Gastroesophageal sphincter (tissue), 3 donors: Measurements from ENCODE around the gene PPP2R2B.

Experiments
- CTCF ChIP-seq, 4 experiments: fragments of 200-600 bp in 2 of 4; fragments of 450-650 bp in 2 of 4; sonication (generic) in 1 of 4; IDR thresholded peaks; one replicate each; pipeline ENCODE4 v1.5.1; 2017 to 2019; ENCODE audit warnings: antibody characterized with exemption in 4 of 4, mild to moderate bottlenecking in 2 of 4, moderate library complexity in 2 of 4
- EP300 ChIP-seq: sonication (generic); formaldehyde crosslinking; IDR thresholded peaks from one replicate; pipeline ENCODE4 v1.6.1; 2017; ENCODE audit warnings: antibody characterized with exemption, mild to moderate bottlenecking
- POLR2A ChIP-seq, 2 donors: fragments of 450-650 bp; IDR thresholded peaks; one replicate each; pipeline ENCODE4 v1.6.1; 2017; ENCODE audit warnings: antibody characterized with exemption in 2 of 2, mild to moderate bottlenecking in 2 of 2, moderate library complexity in 1 of 2

GRCh38 chr5:146770546-146770945 lies 108.0 kb downstream of the PPP2R2B start:
- TF ChIP-seq CTCF (IDR thresholded peaks at IDR 0.05): no peak
- no peak for TF ChIP-seq EP300
- no peak for TF ChIP-seq POLR2A (IDR thresholded peaks at IDR 0.05)
